Mammary epithelial cell (primary cell): ENCODE measurements around the gene TRPV3.

Experiments
- EZH2 ChIP-seq: IDR thresholded peaks from 2 replicates; pipeline ENCODE4 v1.6.1; 2012; ENCODE audit warnings: low read length, inconsistent platforms, borderline replicate concordance
- TF ChIP-seq, protein P1 (sequence below), 2 donors: IDR thresholded peaks in 1 of 2; conservative IDR thresholded peaks in 1 of 2; 2 replicates each; pipeline ENCODE4 v1.5.1; 2011 to 2012; ENCODE audit warnings: inconsistent platforms in 2 of 2, low read length in 2 of 2, mild to moderate bottlenecking in 2 of 2, control low read depth in 1 of 2, low read depth in 1 of 2; ENCODE audit not compliant: insufficient read depth in 1 of 2; ENCODE audit errors: extremely low read depth in 1 of 2

DNA sequence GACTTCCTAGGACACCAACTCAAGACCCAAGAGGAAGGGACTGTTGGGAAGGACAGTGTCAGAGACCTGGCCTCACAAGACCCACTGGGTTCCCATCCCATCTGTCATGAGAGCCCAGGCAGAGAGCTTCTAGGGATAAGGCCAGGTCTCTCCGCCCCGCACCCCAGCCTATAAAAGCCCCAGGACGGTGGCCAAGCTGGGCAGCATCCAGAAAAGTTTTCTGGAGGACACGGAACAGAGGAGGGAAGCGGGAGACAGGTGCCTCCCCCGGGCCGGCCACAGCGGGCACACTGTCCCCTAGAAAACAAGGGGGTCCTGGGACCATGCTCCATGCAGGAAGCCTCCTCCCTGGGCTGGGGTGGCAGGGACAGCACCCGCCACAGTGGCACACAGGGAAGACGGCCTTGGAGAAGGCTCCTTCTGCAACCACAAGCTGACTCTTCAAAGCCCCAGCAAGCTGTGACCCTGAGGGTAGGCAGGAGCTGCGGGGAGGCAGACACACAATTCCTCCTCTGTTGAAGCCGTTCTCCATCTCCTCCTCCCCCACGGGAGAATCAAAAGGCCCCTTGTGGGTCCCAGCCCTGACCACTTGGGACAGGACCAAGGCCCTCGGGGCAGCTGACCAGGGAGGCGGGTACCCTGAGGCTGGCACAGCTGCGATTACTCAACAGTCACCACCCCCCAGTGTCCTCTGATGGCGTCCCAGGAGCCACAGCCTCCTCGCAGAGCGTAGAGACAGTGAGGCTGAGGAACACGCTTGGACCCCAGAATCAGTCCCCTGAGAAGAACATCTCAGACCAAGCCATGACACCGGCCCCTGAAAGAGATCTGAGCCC lies 26.1 kb downstream of the TRPV3 start:
- TF ChIP-seq, protein P1, sequence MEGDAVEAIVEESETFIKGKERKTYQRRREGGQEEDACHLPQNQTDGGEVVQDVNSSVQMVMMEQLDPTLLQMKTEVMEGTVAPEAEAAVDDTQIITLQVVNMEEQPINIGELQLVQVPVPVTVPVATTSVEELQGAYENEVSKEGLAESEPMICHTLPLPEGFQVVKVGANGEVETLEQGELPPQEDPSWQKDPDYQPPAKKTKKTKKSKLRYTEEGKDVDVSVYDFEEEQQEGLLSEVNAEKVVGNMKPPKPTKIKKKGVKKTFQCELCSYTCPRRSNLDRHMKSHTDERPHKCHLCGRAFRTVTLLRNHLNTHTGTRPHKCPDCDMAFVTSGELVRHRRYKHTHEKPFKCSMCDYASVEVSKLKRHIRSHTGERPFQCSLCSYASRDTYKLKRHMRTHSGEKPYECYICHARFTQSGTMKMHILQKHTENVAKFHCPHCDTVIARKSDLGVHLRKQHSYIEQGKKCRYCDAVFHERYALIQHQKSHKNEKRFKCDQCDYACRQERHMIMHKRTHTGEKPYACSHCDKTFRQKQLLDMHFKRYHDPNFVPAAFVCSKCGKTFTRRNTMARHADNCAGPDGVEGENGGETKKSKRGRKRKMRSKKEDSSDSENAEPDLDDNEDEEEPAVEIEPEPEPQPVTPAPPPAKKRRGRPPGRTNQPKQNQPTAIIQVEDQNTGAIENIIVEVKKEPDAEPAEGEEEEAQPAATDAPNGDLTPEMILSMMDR (conservative IDR thresholded peaks at IDR 0.05 in 1 of 2, IDR thresholded peaks at IDR 0.05 in 1 of 2; ENCODE audit: extremely low read depth in 1 of 2, insufficient read depth in 1 of 2, low read depth in 1 of 2, low read length in 2 of 2), result no peak
- TF ChIP-seq EZH2, result no peak
